ENCODE measurements around the gene KCNK2. TPM values are rescaled to one million over a fixed set of nuclear protein-coding genes. Genes with fewer than 3 reads are reported as not detected.

The KCNK2 gene, protein sequence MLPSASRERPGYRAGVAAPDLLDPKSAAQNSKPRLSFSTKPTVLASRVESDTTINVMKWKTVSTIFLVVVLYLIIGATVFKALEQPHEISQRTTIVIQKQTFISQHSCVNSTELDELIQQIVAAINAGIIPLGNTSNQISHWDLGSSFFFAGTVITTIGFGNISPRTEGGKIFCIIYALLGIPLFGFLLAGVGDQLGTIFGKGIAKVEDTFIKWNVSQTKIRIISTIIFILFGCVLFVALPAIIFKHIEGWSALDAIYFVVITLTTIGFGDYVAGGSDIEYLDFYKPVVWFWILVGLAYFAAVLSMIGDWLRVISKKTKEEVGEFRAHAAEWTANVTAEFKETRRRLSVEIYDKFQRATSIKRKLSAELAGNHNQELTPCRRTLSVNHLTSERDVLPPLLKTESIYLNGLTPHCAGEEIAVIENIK
- total RNA-seq (1.4 TPM), polyA plus RNA-seq (ENCODE audit: insufficient read depth, low read depth, low replicate concordance) (not detected)
- long read RNA-seq, donor 1, result 0 reads
- long read RNA-seq, donor 2, result 0 reads
- long read RNA-seq, donor 3, result 0 reads
- long read RNA-seq, donor 4, partial matches to known transcripts, result 0 of 1 reads
- long read RNA-seq, donor 4, other reads (novel, unspliced or antisense), result 0 of 1 reads
- long read RNA-seq, donor 5, result 0 reads
- long read RNA-seq, donor 6, partial matches to known transcripts, result 0 of 1 reads
- long read RNA-seq, donor 6, other reads (novel, unspliced or antisense), result 0 of 1 reads
- long read RNA-seq, donor 7, partial matches to known transcripts, result 0 of 2 reads
- long read RNA-seq, donor 7, other reads (novel, unspliced or antisense), result 0 of 2 reads
- long read RNA-seq, donor 8, result 0 reads
- long read RNA-seq, donor 9, result 0 reads
- long read RNA-seq, donor 10, result 0 reads

DNA sequence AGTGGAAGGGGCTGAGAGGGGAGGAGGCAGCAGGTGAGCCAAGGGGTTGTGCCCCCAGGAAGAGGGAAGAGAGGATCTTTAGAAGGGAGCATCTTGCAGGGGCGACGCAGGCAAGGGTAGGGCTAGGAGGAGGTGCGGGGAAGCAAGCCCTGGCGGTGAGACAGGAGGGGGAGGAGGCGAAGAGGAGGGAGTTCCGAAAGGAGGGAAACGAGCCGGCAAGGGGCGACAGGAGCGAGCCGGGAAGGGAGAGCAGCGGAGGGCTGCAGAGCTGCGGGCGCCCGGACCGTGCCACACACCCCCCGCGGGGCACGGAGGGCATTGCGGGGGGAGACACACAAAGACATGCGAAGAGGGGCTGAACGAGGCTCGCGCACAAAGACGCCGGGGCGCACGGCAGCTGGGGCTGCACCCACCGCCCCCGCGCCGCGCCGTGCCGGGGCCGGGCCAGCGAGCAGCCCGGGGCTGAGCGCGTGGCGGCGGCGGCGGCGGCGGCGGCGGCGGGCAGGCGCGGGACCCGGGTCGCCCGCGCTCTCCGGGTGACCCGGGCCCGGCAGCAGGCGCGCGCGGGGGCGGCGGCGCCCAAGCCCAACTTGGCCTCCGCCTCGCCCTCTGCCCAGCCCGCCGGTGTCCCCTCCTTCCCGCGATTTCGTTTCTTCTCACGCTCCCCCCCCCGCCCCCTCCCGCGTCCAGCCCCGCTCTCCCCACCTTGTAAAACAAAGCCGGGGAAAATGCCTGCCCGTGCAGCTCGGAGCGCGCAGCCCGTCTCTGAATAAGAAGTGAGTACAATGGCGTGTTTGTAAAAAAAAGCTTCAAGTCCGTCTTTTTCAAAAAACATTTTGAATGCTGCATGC lies at the start of gene KCNK2:
TSS of gene KCNK2 (plus strand) at position 206 of the 851 bp plus-strand sequence. CDS start 649 bp downstream, outside the sequence.
- Histone ChIP-seq H3K4me1 (ENCODE audit: control insufficient read depth in 2 of 3, insufficient read depth in 2 of 3, low read depth in 1 of 3, low read length in 3 of 3) (no peaks in the 10 kb centered on the region), H3K27me3 (ENCODE audit: control insufficient read depth, insufficient read depth, low read length) (peaks cover 2% of the 10 kb centered on the region), H3K9ac (ENCODE audit: low read length in 3 of 3) (no peak within 1 kb of the TSS), H3K4me3 (ENCODE audit: low read length in 3 of 3) (peak within 1 kb of the TSS in 2 of 3 donors; percentile 43 to 47), H3K36me3 (ENCODE audit: control insufficient read depth in 2 of 3, insufficient read depth in 3 of 3, low read length in 3 of 3) (no peaks in the 10 kb centered on the region), H3K27ac (ENCODE audit: low read depth in 2 of 2, low read length in 2 of 2) (no peak within 1 kb of the TSS), H3K9me3 (ENCODE audit: control insufficient read depth in 2 of 3, insufficient read depth in 1 of 3, low read length in 3 of 3) (no peaks in the 10 kb centered on the region)
- TF ChIP-seq, protein P1, sequence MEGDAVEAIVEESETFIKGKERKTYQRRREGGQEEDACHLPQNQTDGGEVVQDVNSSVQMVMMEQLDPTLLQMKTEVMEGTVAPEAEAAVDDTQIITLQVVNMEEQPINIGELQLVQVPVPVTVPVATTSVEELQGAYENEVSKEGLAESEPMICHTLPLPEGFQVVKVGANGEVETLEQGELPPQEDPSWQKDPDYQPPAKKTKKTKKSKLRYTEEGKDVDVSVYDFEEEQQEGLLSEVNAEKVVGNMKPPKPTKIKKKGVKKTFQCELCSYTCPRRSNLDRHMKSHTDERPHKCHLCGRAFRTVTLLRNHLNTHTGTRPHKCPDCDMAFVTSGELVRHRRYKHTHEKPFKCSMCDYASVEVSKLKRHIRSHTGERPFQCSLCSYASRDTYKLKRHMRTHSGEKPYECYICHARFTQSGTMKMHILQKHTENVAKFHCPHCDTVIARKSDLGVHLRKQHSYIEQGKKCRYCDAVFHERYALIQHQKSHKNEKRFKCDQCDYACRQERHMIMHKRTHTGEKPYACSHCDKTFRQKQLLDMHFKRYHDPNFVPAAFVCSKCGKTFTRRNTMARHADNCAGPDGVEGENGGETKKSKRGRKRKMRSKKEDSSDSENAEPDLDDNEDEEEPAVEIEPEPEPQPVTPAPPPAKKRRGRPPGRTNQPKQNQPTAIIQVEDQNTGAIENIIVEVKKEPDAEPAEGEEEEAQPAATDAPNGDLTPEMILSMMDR (IDR thresholded peaks at IDR 0.05; ENCODE audit: borderline replicate concordance, extremely low read depth, insufficient read depth), result no peak
- intact Hi-C loops (cut with DNase I), result no loop called here
- FAIRE-seq, result no peak
- DNase-seq, result peak; percentile 60 to 77 (median 68)

DNA sequence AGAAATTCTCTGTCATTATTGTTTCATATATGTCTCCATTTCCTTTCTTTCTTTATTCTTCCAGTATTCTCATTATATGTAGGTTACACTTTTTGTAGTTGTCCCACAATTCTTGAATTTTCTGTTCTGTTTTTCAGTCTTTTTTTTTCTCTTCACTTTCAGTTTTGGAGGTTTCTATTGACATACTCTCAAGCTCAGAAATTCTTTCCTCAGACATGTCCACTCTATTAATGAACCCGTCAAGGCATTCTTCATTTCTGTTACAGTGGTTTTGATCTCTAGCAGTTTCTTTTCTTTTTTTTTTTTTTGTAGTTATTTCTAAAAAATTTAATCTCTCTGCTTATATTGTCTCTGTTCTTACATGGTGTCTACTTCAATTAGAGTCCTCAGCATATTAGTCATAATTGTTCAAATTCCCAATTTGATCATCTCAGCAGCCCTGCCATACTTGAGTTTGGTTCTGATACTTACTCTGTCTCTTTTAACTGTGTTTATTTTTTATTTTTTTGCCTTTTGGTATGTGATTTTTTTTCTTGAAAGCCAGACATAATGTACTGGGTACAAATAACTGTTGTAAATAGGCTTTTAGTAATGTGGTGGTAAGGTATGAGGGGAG lies 49.5 kb upstream of the KCNK2 start:
- no peak for FAIRE-seq
- no peak overlapping the region for H3K9ac ChIP-seq (ENCODE audit: low read length in 3 of 3)
- no peak overlapping the region for H3K27ac ChIP-seq (ENCODE audit: low read depth in 2 of 2, low read length in 2 of 2)

DNA sequence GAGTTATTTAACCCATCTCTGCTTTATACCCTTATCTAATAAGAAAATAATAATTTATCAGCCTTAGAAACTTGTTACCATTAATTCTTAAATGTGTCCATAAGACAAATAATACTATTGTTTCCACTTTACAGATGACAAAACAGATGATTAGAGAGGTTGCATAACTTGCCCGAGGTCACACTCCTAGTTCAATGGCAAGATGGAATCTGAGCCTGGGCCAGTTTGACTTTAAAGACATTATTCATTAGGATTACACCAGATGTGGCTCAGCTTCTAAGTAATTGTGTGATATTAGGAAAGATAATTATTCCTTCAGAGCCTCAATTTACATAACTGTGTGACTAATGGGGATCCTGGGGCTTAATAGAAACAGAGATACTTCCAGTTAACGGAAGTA lies 42.3 kb upstream of the KCNK2 start:
- no peaks in the 10 kb centered on the region for H3K36me3 ChIP-seq (ENCODE audit: control insufficient read depth in 2 of 3, insufficient read depth in 3 of 3, low read length in 3 of 3)
- H3K4me1 ChIP-seq (ENCODE audit: control insufficient read depth in 2 of 3, insufficient read depth in 2 of 3, low read depth in 1 of 3, low read length in 3 of 3), result no peaks in the 10 kb centered on the region
- H3K27ac ChIP-seq (ENCODE audit: low read depth in 2 of 2, low read length in 2 of 2), result no peak overlapping the region
- no peak overlapping the region for H3K4me3 ChIP-seq (ENCODE audit: low read length in 3 of 3)
- DNase-seq (no peak), FAIRE-seq (no peak)
- intact Hi-C loops (cut with DNase I), result no loop called here
- TF ChIP-seq, protein P1 (IDR thresholded peaks at IDR 0.05; ENCODE audit: borderline replicate concordance, extremely low read depth, insufficient read depth), result no peak
- H3K9me3 ChIP-seq (ENCODE audit: control insufficient read depth in 2 of 3, insufficient read depth in 1 of 3, low read length in 3 of 3), result no peaks in the 10 kb centered on the region
- no peak overlapping the region for H3K9ac ChIP-seq (ENCODE audit: low read length in 3 of 3)
- no peaks in the 10 kb centered on the region for H3K27me3 ChIP-seq (ENCODE audit: control insufficient read depth, insufficient read depth, low read length)

More for the DNA sequence above, 49.5 kb upstream of the KCNK2 start:
- intact Hi-C loops (cut with DNase I), result no loop called here
- Histone ChIP-seq H3K4me1 (ENCODE audit: control insufficient read depth in 2 of 3, insufficient read depth in 2 of 3, low read depth in 1 of 3, low read length in 3 of 3) (no peaks in the 10 kb centered on the region), H3K27me3 (ENCODE audit: control insufficient read depth, insufficient read depth, low read length) (no peaks in the 10 kb centered on the region), H3K4me3 (ENCODE audit: low read length in 3 of 3) (no peak overlapping the region), H3K9me3 (ENCODE audit: control insufficient read depth in 2 of 3, insufficient read depth in 1 of 3, low read length in 3 of 3) (no peaks in the 10 kb centered on the region), H3K36me3 (ENCODE audit: control insufficient read depth in 2 of 3, insufficient read depth in 3 of 3, low read length in 3 of 3) (no peaks in the 10 kb centered on the region)
- DNase-seq, result no peak
- TF ChIP-seq, protein P1 (IDR thresholded peaks at IDR 0.05; ENCODE audit: borderline replicate concordance, extremely low read depth, insufficient read depth), result no peak

Data from kidney (tissue), 22 donors.